ENCODE data around the gene KRTAP12-3. TPM values are rescaled to one million over a fixed set of nuclear protein-coding genes. Genes with fewer than 3 reads are reported as not detected.

KRTAP12-3 gene
- polyA plus RNA-seq, 2 of the 4 experiments (the other 2 are of a cell fraction), result not detected

DNA sequence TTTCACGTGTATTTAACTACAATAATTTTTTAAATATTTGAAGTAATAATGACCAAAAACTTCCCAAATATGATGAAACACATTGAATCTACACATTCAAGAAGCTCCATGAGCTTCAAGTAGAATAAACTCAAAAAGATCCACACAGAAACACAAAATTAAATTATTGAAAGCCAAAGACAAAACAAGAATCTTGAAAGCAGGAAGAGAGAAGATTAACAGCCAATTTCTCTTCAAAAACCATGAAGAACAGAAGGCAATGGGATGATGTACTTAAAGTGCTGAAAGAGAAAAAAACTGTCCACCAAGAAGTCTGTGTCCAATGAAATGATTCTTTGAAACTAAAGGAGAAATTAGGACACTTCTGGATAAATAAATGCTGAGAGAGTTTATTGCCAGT lies 25.7 kb upstream of the KRTAP12-3 start:
- FAIRE-seq, result no peak

DNA sequence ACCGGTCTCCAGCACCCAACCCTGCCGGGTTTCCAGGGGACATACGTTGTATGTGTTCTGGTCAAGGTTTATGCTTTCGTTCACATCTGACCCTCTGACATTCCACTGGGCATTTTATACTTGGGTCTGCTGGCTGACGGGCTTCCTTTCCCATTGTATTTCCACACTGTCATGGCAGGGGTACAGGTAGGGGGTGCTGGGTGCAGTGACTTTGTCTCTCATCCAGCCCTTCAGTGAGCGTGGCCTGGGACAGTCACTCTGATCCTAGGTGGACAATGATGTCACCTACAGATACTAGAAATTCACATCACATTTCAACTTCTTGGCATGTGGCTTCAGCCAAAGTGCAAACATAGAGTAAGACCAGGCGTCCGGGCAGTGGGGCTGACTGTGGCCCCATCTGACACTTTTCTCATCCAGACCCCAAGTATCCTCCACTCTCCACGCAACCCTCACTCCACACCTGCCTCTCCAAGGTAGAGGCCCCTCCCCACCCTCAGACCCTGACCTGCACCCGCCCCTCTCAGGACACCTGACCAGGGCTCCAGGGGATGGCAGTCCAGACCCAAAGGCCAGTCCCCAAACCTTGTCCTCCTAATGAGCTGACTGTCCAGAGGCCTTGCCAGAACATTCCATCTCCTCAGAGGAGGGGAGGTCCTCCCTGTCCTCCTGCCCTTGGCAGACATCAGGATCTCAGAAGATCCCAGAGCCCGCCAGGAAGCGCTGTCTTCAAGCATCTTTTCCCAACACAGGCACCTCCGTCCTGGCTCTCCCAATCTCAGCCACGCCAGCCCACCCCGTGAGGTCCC lies 21.3 kb upstream of the KRTAP12-3 start:
- no peaks in the 10 kb centered on the region for H3K4me1 ChIP-seq
- WGBS (ENCODE audit: missing lambda C conversion rate), result 47% methylated on average over 9 of the region's 15 CpGs
- TF ChIP-seq, protein P1, sequence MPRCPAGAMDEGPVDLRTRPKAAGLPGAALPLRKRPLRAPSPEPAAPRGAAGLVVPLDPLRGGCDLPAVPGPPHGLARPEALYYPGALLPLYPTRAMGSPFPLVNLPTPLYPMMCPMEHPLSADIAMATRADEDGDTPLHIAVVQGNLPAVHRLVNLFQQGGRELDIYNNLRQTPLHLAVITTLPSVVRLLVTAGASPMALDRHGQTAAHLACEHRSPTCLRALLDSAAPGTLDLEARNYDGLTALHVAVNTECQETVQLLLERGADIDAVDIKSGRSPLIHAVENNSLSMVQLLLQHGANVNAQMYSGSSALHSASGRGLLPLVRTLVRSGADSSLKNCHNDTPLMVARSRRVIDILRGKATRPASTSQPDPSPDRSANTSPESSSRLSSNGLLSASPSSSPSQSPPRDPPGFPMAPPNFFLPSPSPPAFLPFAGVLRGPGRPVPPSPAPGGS (IDR thresholded peaks at IDR 0.05), result no peak
- TF ChIP-seq ZC3H11A (IDR thresholded peaks at IDR 0.05) (no peak), EP300 (IDR thresholded peaks at IDR 0.05) (no peak), GATA3 (IDR thresholded peaks at IDR 0.05; ENCODE audit: borderline replicate concordance) (no peak), NPAS2 (CRISPR knock-in tag; IDR thresholded peaks at IDR 0.05; ENCODE audit: borderline replicate concordance) (no peak), TFCP2L1 (CRISPR knock-in tag; IDR thresholded peaks at IDR 0.05) (no peak), ZFP36 (IDR thresholded peaks at IDR 0.05; ENCODE audit: borderline replicate concordance, partially characterized antibody) (no peak), NR3C1 (IDR thresholded peaks at IDR 0.05) (no peak), RCOR1 (IDR thresholded peaks at IDR 0.05; ENCODE audit: low read depth, low read length) (no peak), EHMT2 (IDR thresholded peaks at IDR 0.05; ENCODE audit: low read depth) (no peak), RARB (CRISPR knock-in tag; IDR thresholded peaks at IDR 0.05) (no peak), CHD2 (IDR thresholded peaks at IDR 0.05; ENCODE audit: low read length, partially characterized antibody) (no peak)
- TF ChIP-seq, protein P2, sequence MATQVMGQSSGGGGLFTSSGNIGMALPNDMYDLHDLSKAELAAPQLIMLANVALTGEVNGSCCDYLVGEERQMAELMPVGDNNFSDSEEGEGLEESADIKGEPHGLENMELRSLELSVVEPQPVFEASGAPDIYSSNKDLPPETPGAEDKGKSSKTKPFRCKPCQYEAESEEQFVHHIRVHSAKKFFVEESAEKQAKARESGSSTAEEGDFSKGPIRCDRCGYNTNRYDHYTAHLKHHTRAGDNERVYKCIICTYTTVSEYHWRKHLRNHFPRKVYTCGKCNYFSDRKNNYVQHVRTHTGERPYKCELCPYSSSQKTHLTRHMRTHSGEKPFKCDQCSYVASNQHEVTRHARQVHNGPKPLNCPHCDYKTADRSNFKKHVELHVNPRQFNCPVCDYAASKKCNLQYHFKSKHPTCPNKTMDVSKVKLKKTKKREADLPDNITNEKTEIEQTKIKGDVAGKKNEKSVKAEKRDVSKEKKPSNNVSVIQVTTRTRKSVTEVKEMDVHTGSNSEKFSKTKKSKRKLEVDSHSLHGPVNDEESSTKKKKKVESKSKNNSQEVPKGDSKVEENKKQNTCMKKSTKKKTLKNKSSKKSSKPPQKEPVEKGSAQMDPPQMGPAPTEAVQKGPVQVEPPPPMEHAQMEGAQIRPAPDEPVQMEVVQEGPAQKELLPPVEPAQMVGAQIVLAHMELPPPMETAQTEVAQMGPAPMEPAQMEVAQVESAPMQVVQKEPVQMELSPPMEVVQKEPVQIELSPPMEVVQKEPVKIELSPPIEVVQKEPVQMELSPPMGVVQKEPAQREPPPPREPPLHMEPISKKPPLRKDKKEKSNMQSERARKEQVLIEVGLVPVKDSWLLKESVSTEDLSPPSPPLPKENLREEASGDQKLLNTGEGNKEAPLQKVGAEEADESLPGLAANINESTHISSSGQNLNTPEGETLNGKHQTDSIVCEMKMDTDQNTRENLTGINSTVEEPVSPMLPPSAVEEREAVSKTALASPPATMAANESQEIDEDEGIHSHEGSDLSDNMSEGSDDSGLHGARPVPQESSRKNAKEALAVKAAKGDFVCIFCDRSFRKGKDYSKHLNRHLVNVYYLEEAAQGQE (IDR thresholded peaks at IDR 0.05), result no peak
- TF ChIP-seq, protein P3, sequence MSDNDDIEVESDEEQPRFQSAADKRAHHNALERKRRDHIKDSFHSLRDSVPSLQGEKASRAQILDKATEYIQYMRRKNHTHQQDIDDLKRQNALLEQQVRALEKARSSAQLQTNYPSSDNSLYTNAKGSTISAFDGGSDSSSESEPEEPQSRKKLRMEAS (IDR thresholded peaks at IDR 0.05), result no peak
- TF ChIP-seq, protein P4, sequence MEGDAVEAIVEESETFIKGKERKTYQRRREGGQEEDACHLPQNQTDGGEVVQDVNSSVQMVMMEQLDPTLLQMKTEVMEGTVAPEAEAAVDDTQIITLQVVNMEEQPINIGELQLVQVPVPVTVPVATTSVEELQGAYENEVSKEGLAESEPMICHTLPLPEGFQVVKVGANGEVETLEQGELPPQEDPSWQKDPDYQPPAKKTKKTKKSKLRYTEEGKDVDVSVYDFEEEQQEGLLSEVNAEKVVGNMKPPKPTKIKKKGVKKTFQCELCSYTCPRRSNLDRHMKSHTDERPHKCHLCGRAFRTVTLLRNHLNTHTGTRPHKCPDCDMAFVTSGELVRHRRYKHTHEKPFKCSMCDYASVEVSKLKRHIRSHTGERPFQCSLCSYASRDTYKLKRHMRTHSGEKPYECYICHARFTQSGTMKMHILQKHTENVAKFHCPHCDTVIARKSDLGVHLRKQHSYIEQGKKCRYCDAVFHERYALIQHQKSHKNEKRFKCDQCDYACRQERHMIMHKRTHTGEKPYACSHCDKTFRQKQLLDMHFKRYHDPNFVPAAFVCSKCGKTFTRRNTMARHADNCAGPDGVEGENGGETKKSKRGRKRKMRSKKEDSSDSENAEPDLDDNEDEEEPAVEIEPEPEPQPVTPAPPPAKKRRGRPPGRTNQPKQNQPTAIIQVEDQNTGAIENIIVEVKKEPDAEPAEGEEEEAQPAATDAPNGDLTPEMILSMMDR (IDR thresholded peaks at IDR 0.05), result no peak
- no peak for FAIRE-seq
- H3K9me3 ChIP-seq, result peaks cover 9% of the 10 kb centered on the region; the same call in 2 of the 3 replicates
- POLR2A ChIA-PET, result no interaction called here
- H3K27ac ChIP-seq, result no peak overlapping the region
- no peak overlapping the region for H3K4me2 ChIP-seq
- no peak overlapping the region for H3K4me3 ChIP-seq
- CTCF ChIA-PET, result interaction anchor here (1.2 kb wide), 1 partner anchor 15 kb away, joined by 3 read pairs; no protein-coding TSS in a partner anchor
- no peak for ATAC-seq
- no peak for DNase-seq (ENCODE audit: low read depth in 1 of 2, low spot score in 1 of 2)

More for the DNA sequence above, 25.7 kb upstream of the KRTAP12-3 start:
- ChIA-PET CTCF (no interaction called here), POLR2A (interaction anchor here (0.6 kb wide), 1 partner anchor 133 kb away, joined by 3 read pairs; no protein-coding TSS in a partner anchor)
- Histone ChIP-seq H3K4me1 (no peaks in the 10 kb centered on the region), H3K4me3 (no peak overlapping the region), H3K4me2 (no peak overlapping the region), H3K9me3 (peaks cover 6% of the 10 kb centered on the region; the same call in 2 of the 3 replicates), H3K27ac (no peak overlapping the region)
- WGBS (ENCODE audit: missing lambda C conversion rate), result 0% methylated on average over 1 of the region's 1 CpG
- no peak for DNase-seq (ENCODE audit: low read depth in 1 of 2, low spot score in 1 of 2)
- TF ChIP-seq TFCP2L1 (CRISPR knock-in tag; IDR thresholded peaks at IDR 0.05) (no peak), JUN (IDR thresholded peaks at IDR 0.05) (no peak), HDAC2 (IDR thresholded peaks at IDR 0.05) (no peak), FOSB (CRISPR knock-in tag; IDR thresholded peaks at IDR 0.05) (no peak), HOXB5 (CRISPR knock-in tag; IDR thresholded peaks at IDR 0.05) (no peak), MAZ (IDR thresholded peaks at IDR 0.05; ENCODE audit: borderline replicate concordance, low read depth, low read length) (no peak)
- no peak for ATAC-seq

Measured in A549 (cell line).